Adrenal gland (tissue), 5 donors: ENCODE results near the gene MXRA7.

ENCODE experiments used
- POLR2A ChIP-seq, 2 donors: fragments of 450-650 bp; IDR thresholded peaks; one replicate each; pipeline ENCODE4 v1.6.1; 2017; ENCODE audit warnings: antibody characterized with exemption in 2 of 2, mild to moderate bottlenecking in 2 of 2, moderate library complexity in 1 of 2
- TF ChIP-seq, protein P1 (sequence below), 6 experiments: fragments of 450-650 bp in 4 of 6; fragments of 200-600 bp in 2 of 6; sonication (generic) in 1 of 6; IDR thresholded peaks; 1 replicate in 5 of 6; 2 replicates in 1 of 6; pipeline versions ENCODE4 v1.5.1 to v1.8.0; 2016 to 2021; ENCODE audit warnings: antibody characterized with exemption in 6 of 6, mild to moderate bottlenecking in 2 of 6, moderate library complexity in 1 of 6
- donor health status: DM: no; HTN: no; CAD: no.

DNA sequence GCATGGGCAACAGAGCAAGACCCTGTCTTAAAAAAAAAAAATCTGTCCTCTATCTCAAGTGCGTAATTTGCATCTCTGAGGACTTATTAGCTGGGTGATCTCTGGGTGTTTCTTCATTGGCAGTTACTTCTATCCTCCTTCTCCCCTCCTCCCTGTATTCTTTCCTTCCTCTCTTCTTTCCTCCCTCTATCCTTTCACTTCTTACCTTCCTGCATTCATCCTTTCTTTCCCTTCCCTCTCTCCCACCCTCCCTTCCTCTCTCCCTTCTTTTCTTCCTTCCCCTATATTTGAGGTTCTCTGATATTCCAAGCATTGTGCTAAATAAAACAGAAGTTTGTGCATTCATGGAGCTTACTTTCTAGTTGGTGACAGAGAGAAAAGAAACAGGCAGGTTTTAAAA lies 37.9 kb upstream of the MXRA7 start:
- TF ChIP-seq, protein P1, sequence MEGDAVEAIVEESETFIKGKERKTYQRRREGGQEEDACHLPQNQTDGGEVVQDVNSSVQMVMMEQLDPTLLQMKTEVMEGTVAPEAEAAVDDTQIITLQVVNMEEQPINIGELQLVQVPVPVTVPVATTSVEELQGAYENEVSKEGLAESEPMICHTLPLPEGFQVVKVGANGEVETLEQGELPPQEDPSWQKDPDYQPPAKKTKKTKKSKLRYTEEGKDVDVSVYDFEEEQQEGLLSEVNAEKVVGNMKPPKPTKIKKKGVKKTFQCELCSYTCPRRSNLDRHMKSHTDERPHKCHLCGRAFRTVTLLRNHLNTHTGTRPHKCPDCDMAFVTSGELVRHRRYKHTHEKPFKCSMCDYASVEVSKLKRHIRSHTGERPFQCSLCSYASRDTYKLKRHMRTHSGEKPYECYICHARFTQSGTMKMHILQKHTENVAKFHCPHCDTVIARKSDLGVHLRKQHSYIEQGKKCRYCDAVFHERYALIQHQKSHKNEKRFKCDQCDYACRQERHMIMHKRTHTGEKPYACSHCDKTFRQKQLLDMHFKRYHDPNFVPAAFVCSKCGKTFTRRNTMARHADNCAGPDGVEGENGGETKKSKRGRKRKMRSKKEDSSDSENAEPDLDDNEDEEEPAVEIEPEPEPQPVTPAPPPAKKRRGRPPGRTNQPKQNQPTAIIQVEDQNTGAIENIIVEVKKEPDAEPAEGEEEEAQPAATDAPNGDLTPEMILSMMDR (IDR thresholded peaks at IDR 0.05) = no peak
- no peak for TF ChIP-seq POLR2A (IDR thresholded peaks at IDR 0.05)
